HG02678 (cell line): ENCODE results near the gene RFX2.
"Not testable (repeated sequence)": the region's sequence is repeated elsewhere in the genome, so short reads cannot be mapped to it uniquely, and the experiment has no call there.

Experiments
- ATAC-seq: cut with Tn5 transposase; IDR thresholded peaks from one replicate; pipeline ENCODE4 v1.9.1; 2021; ENCODE audit warnings: mild to moderate bottlenecking, moderate library complexity; ENCODE audit not compliant: unreplicated experiment

RFX2 gene

DNA sequence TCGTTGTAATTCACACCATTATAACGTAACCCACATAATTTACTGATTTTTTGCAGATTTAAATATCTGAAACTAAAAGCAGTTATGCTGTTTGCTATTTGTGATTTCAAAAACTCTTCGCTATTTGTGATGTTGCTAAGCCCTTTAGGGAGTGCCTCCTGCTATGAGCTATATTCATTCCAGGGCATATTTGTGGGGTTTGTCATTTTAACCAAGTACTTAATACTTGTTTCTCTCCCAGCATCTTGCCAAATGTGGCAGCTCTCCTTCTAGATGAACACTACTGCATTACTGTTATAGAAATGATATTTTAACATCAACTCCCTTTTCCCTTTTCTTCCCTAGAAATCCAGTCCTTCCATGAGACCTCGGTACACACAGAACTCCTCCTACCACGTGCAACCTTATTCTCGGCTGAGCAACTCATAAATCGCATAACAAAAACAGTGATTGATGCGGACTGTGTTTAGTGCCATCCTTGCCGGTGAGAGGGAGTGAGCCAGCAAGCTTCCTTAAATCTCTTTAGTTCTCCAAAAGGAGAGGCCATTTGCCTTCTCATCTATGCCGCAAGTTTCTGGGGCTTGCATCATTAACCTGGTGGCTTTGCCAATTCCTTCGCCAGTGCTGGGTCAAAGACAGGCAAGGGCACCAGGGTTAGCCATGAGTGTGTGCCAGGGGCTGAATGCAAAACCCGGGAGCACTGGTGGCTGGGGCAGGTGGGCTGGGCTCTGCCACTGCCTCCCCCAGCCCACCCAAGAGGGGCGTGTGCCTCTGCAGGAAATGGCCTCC, 33.4 kb downstream of the RFX2 start:
- no peak for ATAC-seq

DNA sequence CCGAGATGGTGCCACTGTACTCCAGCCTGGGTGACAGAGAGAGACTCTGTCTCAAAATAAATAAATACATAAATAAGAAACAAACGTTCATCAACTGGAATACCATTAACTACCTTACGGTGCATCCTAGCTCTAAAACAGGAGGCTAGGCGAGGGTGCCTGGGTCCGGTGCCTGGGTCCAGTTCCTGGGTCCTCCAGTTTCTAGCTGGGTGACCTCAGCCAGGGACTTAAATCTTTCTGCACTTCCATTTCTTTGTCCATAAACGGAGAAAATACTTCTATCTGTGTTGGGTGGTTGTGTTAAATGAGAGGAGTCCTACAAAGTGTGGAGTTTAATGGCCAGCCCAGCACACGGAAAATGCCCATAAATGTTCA, 34.0 kb downstream of the RFX2 start:
- no peak for ATAC-seq

DNA sequence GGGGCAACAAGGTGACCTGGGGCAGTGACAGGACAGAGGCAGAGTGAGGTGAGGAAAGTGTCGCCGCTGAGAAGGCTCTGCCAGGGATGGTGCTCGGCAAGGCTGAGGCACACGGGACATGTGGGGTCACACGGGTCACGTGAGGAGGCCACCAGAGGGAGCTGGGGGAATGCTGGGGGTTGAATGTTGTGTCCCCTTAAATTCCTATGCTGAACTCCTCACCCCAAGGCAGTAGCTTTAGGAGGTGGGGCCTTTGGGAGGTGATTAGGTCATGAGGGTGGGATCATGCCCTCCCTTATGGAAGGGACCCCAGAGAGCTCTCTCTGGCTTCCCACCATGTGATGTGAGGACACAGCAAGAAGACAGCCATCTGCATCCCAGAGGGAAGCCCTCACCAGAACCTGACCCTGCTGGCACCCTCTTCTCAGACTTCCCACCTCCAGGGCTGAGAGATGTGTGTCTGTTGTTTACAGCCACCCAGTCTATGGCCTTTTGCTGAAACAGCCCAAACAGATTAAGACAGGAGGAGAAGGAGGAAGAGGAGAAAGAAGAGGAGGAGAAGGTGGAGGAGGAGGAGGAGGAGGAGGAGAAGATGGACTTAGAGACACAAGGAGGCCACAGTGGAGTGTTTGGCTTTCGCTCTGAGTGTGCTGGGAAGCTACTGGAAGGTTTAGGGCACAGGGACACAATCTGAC, 35.4 kb downstream of the RFX2 start:
- ATAC-seq = no peak

DNA sequence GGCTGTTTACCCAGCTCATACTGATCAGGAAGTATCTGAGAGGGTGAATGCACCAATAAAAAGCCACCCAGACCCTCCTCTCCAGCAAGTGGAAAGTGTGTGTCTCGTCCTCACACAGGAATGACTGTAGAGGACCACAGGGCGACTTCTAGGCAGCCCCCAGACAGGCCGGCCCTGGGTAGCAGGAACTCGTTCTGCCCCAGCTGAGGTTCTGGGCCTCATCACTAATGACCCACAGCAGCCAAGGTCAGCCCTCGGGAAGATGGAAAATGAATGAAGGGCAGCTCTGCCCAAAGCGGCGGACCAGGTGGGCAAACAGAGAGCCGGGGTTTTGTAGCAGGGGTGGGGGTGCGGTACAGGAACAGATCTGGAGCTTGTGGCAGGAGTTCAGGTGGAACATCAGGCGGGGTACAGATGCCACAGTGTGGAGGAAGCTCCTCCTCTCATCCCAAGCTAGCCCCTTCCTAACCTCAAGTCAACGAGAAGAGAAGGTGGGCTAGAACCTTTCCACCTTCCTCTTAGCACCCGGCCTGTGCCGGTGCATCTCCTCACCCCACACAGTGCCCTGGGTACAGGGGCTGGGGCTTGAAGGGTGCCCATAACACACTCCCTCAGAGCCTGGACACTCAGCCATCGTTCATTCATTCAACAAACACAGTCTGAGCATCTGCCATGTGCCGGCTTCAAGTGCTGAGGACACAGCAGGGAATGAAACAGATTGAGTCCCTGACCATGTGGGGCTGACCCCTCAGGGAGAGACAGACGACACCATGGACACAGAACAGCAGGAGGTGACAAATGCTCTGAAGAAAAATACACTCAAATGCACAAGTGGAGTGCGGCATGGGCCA, 36.2 kb downstream of the RFX2 start:
- no peak for ATAC-seq

DNA sequence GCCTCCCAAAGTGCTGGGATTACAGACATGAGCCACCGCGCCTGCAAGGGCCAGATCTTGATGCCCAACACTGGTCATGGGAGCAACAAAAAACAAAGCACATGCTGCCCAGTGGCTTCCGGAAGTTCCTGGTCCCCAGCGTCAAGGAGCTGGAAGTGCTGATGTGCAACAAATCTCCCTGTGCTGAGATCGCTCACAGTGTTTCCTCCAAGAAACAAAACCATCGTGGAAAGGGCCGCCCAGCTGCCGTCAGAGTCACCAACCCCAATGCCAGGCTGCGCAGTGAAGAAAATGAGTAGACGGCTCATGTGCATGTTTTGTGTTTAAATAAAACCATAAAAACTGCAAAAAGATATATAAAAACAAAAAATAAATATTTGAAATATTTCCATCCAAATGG, 37.1 kb downstream of the RFX2 start:
- ATAC-seq = not testable (repeated sequence)

DNA sequence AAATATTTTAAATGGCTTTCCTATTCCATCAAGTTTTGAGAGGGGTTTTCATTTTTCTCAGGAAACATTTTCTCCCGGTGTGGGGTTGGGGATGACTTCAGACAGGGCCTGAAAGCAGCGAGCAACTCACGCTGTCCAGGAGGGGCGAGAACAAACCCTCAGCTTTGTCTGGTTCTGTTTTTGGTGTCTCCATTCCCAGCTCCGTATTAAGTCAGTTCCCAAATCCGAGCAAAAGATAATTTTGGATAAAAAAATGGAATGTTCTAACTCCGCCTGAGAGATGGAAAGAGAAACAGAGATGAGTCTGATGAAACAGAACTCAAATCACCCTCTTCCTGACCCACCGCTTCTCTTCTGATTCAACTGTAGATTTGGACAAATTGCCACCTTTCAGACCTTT, 38.4 kb downstream of the RFX2 start:
- ATAC-seq = no peak

DNA sequence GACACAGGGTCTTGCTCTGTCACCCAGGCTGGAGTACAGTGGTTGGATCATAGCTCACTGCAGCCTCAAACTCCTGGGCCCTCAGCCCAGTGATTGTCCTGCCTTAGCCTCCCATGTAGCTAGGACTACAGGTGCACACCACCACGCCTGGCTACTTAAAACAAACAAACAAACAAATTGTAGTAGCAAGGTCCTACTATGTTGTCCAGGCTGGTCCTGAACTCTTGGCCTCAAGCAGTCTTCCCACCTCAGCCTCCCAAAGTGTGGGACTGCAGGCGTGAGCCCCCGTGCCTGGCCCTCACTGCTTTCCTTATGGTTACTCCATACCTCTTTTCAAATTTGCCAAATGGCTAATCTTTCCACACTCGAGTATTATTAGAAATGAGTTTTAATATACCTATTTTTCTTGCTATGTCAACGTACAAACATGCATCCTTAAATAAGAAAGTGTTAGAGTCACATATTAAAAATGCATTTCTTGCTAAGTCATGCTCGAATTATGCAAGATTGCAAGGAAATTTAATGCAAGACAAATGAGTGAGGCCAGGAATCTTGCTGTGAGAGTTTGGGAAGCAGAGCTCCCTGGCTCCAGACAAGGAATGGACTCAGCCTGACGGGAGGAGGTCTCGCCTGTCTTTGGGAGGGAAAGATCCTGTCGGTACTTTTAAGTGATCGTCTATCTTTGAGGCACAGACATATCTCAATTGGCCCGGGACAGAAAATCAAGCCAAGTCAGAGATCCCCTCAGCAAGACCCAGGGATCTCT, 39.4 kb downstream of the RFX2 start:
- no peak for ATAC-seq

DNA sequence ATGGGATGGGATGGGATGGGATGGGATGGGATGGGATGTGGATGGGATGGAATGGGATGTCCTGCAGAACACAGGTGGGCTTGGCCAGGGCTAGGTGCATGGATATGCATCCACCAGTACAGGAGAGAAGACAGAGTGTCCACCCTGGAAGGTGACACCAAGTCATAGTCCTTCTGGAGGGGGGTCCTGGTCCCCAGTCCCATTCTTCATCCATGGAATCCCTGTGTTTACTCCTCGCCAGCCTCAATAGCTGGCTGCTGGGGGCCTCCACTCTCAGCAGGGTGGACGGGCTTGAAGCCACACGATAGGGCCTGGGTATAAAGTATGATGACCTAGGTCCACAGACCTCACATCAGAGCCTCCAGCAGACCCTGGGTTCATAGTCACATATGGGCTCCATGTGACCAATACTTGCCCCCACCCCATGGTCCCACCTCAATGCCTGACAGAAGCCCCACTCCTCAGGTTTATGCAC, 40.1 kb downstream of the RFX2 start:
- no peak for ATAC-seq

DNA sequence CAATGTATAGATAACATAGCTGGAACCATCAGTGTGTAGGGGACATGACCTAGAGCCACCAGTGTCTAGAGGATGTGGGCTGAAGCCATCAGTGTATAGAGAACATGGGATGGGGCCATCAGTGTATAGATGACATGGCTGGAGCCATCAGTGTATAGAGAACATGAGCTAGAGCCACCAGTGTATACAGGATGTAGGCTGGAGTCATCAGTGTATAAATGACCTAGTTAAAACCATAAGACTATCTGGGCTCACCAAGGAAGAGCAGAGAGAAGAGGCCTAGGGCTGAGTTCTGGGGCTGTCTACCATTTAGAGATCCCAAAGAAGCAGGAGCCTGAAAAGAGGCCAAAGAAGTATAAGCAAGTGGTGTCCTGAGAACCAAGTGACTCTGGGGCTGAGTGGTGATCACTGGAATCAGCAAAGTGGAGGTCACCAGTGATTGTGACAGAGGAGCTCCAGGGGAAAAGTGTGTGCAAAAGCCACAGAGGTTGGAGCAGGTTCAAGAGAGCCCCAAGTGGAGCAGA, 41.0 kb downstream of the RFX2 start:
- no peak for ATAC-seq

DNA sequence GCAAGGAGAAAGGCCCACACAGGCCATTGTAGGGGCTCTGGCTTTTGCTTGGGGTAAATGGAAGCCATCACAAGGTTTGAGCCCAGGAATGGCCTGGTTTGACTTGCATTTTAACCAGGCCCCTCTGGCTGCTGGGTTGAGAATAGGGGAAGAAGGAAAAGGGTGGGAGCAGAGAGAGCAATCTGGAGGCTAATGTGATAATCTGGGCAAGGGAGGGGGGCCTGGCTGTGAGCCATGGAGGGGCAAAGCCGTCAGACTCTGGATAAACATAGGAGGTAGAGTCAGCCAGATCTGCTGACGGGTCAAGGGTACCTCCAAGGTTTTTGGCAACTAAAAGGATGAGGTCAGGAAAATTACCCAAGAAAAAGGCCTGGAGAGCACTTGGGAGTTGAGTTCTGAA, 41.6 kb downstream of the RFX2 start:
- ATAC-seq = no peak

DNA sequence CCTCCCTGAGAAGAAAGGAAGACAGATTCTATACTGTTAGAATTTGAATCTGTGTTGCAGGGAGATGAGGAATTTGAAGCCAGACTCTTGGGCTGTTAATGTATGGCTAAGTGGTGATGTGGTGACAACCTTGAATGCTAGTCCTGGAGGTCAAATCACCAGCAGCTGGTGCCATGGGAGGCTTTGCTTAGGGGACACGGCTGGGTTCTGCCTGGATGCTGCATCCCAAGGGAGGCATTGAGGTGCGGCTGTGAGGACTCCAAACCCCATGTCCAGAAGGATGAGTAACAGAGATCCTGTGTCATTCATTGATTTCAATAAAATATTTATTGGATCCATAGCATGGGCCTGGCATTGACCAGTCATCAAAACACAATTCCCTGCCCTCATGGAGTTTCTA, 42.3 kb downstream of the RFX2 start:
- ATAC-seq = no peak

DNA sequence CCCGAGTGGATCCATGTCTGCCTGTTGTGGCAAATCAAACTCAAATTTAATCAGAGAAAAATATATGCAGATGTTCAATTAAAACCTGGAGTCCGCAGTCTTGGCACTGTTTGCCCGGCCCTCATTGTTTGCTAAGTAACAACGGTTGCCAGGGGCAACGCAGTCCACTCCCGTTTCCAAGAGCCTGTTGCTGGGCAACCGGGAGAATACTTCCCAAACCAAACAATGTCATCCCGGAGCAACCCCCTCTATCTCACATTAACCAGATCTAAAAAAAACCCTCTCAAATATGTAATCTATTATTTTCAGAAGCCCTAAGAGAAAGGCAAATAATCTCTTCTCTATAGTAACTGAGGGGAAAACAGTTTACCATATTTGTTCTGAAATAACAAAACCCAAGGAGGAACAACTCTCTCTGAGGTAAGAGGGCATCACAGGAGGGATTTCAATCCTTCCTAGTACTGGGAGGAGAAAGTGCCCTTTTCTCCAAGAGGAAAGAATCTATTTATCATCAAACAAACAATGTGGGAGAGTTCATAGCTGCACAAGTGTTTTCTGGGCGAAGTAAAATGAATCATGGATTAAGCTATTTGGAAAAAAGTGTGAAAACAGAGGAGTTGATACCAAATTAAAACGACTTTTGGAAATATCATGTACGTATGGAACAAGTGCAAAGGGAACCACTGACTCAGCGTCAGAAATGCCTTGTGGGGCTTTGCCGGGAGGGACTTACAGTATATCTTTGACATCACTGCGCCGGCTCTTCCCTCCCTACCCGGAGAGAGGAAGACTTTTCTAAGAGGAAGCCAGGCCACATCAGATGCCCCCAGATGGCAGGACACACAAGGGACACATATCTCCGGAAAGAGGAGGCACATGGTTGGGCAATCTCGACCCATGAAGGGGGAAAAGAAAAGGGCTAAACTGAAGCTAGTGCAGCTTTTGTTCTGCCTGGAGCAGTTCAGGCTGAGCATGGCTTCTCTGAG, 43.3 kb downstream of the RFX2 start:
- peak; percentile 47 for ATAC-seq

DNA sequence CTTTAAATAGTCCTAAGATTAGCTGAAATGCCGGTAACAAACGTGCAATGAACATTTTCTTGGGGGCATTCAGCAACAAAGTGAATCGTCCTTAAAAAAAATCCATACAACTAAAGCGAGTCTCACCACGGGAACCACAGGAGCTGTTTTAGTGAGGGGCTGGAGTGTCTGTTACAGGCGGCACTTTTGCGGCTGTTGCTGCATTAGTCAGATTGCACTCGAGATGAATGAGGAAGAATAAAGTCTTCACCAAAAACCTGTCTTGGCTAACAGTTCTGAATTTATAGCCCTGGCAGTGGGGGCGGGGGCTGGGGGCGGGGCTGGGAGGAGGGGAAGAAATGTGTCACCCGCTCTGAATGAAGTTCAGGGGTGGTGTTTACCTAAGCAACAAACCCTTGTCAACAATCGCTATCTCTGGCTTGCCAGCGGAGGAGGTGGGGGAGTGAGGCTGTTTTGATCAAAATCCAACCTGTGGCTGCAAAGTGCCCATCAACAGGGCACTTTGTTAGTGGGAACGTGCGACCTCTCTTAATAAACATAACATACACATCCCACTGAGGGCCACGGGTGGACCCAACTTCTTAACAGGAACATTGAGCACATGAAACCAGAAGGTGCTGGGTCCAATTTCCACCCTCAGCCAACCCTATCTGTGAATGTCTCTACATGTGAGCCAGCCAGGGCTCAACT, 44.5 kb downstream of the RFX2 start:
- ATAC-seq = no peak

DNA sequence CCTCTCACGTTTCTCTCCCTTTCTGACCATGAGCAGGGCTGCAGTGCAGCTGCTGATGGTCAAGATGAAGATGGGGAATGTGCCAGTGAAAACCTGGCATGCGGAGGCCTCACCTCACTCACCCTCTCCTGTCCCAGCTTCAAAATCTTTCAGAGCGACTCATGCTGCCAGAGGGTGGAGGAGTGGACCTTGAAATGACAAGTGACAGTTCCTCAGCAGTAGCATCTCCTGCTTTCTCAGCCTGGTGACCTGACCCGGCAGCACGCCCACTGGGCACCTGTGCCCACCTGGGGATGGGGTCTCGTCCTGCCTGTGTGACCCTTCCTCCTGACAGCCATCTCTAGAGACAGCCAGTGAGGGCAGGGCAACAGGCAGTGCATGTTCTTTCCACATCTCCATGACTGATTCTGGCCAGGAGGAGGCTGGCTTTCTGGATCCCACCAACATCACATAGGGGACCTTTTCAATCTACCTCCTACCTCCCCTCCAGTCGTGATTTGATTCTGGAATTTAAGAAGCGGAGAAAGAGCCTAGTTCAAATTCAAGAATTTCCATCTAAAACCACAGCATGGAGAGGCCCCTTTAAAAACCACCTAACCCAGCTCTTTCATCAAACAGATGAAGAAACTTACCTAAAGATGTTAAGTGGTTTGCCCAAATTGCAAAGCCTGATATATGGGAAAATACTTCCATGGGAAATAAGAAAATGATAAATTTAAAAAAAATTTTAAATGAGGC, 45.8 kb downstream of the RFX2 start:
- no peak for ATAC-seq

DNA sequence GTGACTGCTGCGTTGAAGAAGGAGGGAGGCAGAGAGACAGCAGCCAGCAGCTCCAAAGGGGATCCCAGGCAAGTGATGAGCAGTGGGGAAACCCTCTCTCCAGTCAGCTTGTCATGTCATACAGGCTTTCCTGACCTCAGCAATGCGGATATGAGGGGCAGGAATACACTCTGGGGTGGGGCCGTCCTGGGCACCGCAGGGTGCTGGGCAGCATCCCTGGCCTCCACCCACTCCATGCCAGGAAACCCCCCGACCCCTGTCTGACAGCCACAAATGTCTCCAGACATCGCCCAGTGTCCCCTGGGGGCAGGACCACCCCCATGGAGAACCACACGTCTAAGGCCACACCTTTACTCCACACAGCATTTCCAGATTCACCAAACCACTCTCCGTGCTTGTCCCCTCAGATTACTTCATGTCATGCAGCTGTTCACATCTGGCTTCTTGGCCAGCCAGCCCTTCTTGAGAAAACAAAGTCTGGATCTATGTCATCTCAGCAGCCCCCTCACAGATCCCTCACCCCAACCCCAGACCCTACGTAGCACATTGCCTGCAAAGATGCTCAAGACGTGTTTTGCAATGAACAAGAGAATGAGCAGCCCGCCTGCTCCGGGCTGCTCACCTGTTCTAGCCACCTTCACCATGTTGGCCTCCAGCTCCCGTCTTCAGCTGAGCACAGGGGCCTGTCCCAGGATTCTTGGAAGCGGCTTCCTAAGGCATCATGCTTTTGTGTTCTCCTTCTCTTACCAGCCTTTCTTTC, 46.5 kb downstream of the RFX2 start:
- no peak for ATAC-seq

DNA sequence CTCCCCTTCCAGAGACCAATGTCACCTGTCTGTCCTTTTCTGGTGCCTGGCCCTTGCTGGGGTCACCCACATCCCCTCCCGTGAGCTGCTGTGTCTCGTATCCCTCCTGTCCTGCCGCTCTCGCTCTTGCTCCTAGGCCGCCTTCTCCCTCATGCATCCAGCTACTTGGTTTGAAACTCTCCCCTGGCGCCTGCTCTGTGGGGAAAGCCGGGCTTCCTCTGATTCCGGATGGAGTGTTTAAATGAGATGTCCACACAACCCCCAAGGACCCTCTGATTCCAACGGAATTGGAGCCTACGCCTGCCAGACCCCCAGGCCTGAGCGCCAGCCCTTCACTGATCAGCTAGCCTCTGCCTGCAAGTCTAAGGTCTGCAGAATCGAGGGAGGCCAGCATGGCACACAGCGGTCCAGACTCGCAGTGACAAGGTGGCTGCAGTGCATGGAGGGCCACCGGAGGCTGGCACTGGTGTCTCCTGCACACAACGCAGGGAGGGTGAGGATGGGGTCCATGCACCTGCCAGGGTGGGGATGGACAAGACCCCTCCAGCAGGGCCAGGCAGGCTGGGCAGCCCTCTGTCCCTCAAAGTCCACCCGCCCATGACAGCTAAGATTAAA, 47.2 kb downstream of the RFX2 start:
- ATAC-seq = no peak

DNA sequence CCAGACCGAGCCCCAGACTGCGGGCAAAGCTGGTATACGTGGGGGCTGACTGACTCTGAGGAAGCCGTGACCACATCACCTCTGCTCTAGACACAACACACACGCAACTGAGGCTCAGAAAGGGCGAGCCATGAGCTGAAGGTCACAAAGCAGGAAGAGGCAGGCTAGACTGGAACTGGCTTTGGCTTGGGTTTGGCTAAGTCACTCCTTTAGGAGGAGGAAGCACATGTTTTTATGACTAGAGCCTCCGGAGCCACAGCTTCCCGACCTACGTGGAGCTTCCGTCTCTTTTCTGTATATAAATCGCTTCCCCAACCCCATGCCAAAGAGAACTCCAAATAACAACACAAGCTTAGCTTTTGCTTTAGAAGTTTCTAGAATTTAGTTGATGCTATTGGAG, 48.0 kb downstream of the RFX2 start:
- no peak for ATAC-seq
